ELR (cell line): ENCODE data around the gene UMAD1.
A peak's percentile ranks its signal among the peaks of the same experiment; 100 is the strongest.

Source experiments
- DNase-seq: peaks from one replicate; pipeline ENCODE4 v3.0.0-alpha.2; 2015; ENCODE audit warnings: low read depth

UMAD1 gene

GRCh38 chr7:7830122-7830878, 189.7 kb downstream of the UMAD1 start:
- no peak for DNase-seq

- DNase-seq: no peak
Measured at GRCh38 chr7:7832518-7832917, 192.0 kb downstream of the UMAD1 start.

DNA sequence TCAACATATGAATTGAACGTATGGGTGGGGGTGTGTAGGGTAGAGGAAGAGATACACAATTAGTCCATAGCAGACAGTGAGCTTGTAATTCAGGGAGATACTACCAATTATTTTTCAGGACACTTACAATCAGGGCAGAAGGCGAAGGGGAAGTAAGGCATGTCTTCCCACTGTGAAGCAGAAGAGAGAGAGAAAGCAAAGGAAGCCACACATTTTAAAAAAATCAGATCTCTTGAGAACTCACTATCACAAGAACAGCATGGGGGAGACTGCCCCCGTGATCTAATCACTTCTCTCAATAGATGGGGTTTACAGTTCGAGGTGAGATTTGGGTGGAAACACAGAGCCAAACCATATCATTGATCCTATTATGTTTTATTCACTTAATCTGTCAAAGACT, 194.2 kb downstream of the UMAD1 start:
- DNase-seq: no peak

GRCh38 chr7:7841027-7841426, 200.5 kb downstream of the UMAD1 start:
- no peak for DNase-seq

DNA sequence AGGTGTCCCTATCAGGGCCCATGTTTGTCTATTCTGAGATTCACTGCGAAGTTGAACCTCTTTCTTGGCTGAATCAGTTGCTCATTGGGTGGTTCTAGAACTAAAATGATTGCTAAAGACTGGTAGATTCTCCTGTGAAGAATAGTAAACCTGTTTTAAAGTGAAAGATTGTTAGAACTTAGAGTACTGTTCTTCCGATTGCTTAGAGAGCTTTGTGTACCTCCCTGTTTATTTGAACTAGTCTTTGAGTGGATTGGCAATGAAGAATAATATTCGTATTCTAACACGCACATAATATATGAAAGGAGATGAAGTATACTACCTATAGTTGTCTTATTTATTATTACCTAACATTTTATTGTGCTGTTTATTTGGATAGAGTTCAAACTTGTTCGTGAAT, 202.7 kb downstream of the UMAD1 start:
- DNase-seq: no peak

- DNase-seq: no peak
Measured at GRCh38 chr7:7843972-7844371, 203.4 kb downstream of the UMAD1 start.

- no peak for DNase-seq
Measured at GRCh38 chr7:7848246-7848645, 207.7 kb downstream of the UMAD1 start.

GRCh38 chr7:7848892-7849291, 208.3 kb downstream of the UMAD1 start:
- DNase-seq: no peak

DNA sequence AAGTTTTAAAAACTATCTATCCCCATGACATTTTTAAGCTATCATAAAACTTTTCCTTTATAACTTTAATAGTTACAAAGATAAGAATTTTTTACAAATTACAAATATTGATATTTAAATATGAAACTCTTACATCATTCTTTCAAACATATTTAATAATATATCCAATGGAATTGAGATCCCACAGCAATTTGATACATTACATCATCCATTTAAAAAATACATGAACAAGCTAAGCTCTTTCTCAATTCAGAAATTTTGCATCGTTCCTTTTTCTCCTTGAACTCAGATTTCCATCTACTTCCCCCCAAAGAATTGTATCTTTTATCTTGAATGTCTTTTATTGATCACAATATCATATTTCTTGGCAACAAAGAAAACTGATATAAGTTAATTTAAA, 209.6 kb downstream of the UMAD1 start:
- DNase-seq: no peak

GRCh38 chr7:7851381-7851780, 210.8 kb downstream of the UMAD1 start:
- DNase-seq: no peak

- DNase-seq: no peak
Measured at GRCh38 chr7:7851991-7852390, 211.4 kb downstream of the UMAD1 start.

GRCh38 chr7:7857143-7857583, 216.6 kb downstream of the UMAD1 start:
- no peak for DNase-seq

DNA sequence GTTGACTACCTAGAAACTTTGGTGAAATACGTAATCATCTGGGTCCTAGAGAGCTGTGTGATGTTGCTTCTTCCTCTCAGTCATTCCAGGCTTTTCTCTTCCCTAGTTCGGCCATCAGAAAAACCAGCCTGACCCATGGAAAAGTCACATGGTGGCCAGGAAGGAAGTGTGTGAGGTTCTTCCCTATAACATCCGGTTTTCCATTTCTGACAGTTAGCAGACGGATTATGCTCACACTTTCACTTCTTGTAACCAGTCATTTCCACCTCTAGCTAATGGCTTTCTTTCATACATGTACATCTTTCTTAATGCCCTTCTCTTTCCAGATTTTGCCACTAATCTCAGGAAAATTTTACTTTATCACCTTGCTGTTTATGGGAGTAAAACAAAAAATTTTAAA, 218.0 kb downstream of the UMAD1 start:
- DNase-seq: no peak

- no peak for DNase-seq
Measured at GRCh38 chr7:7859411-7859810, 218.9 kb downstream of the UMAD1 start.

- DNase-seq: peak; percentile 61
Measured at GRCh38 chr7:7861211-7861633, 220.7 kb downstream of the UMAD1 start.

DNA sequence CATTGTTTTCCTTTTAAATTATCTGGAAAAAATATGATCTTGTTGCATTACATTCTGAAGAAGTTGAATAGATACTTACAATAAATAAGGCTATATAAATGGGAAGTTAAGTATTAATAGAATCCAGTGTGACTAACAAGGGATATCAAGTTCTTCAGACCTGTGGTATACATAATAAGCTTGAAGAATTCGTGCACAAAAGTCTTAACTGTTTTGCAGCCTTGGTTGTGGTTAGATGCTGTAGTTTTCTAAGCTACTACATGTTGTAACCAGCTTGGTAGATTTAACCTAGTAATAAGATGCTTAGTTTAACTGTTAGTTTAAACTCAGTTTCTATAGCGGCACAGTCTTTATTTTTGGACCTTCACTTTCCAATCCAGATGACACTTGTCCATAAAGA, 221.8 kb downstream of the UMAD1 start:
- no peak for DNase-seq

GRCh38 chr7:7867846-7868571, 227.5 kb downstream of the UMAD1 start:
- DNase-seq: no peak

GRCh38 chr7:7868572-7868899, 228.0 kb downstream of the UMAD1 start:
- no peak for DNase-seq

DNA sequence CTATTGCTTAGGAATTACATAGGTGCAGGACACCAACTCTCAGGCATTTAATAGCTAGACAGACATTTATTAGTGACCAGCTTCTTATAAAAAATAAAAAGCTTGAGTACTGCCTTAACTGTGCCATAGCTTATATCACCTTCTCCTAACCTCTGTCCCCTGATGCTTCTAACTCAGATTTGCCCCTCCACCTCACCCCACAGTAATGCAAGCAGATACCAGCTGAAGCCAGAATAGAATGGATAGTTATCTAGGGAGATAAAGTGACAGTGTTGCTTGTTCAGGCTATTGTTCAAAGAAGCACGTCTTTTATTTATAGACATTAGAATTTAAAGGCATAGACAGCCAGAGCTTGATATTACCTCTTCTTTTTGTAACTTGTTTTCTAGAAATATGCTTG, 228.5 kb downstream of the UMAD1 start:
- DNase-seq: no peak

DNA sequence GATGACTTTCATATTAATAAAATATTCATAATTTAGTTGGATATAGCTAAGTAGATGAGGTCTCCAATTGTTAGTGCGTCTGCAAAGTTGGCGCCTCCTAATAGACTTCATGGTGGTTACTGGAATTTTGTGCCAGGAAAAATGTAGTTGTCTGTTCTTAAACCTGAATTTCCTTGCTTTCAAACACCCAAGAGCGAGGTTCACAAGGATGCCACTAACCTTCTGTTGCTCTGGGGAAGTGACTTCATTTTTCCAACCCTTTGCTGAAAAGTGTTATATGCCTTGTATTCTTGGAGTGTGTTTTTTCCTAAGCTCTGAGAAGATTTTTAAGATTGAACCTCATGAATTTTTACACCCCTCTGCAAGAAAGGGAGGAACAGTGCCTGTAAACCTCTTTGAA, 229.1 kb downstream of the UMAD1 start:
- DNase-seq: no peak

DNA sequence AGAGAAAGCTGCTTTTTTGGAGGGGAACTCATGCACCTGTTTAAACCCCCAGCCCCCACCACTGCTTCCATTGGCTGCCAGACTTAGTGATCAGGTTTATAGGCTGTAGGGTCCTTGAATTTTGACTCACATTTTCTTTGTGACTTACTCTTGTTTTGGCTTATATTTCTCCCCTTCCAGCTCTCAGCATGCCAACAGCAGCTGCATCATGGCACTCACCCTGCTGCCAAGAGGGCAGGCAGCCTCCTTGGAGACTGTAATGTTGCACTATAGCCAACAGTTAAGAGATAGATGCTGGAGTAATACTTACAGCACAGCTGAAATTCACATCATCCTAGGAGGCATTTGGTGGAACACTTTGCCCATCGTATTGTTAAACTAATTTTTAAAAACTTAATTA, 230.0 kb downstream of the UMAD1 start:
- no peak for DNase-seq

DNA sequence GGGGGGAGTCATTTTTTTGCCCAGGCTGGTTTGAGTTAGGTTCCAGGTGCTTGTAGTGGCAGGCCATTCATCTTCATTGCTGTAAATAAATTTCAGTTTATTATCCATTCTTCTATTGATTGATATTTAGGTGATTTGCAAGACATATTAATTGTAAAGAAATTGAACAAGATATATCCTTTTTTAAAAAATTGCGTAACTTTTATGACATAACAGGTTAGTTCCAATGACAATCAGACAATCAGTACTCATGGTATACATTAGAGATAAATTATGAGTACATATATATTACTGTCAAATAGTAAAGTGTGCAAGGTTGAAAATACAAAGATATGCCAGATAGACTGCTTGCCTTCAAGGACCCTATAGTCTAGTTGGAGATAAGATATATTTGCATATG, 235.9 kb downstream of the UMAD1 start:
- no peak for DNase-seq

DNA sequence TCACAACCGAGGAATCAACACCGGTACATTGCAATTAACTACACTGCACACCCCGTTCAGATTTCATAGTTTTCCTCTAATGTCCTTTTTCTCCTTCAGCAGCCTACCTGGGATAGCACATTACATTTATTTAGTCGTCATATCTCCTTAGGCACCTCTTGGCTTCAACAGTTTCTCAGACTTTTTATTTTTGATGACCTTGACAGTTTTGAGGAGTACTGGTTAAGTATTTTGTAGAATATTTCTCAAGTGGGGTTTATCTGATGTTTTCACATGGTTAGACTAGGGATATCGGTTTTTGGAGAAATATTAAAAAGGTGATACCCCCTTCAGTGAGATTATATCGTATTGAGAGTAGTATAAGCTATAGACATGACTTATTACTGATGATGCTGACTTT, 241.0 kb downstream of the UMAD1 start:
- DNase-seq: no peak

- DNase-seq: no peak
Measured at GRCh38 chr7:7882888-7883287, 242.3 kb downstream of the UMAD1 start.
